Panc1 (cell line): ENCODE results near the gene GLT8D2.

Experiments used
- CTCF ChIP-seq: fragments of 450-650 bp; IDR thresholded peaks from 2 replicates; pipeline ENCODE4 v1.5.1; 2017; ENCODE audit warnings: mild to moderate bottlenecking
- POLR2AphosphoS5 ChIP-seq: IDR thresholded peaks from 2 replicates; pipeline ENCODE4 v1.6.1; 2012; ENCODE audit warnings: mild to moderate bottlenecking, low read depth, low read length, moderate library complexity
- TCF7L2 ChIP-seq: IDR thresholded peaks from 2 replicates; pipeline ENCODE4 v1.6.1; 2011; ENCODE audit warnings: mild to moderate bottlenecking, low read depth, low read length, inconsistent platforms

GRCh38 chr12:104042580-104042979 is 7.4 kb downstream of the GLT8D2 start:
- TF ChIP-seq CTCF = no peak
- no peak for TF ChIP-seq POLR2AphosphoS5
- no peak for TF ChIP-seq TCF7L2
